ENCODE data around the gene CD247. TPM values are rescaled to one million over a fixed set of nuclear protein-coding genes. Genes with fewer than 3 reads are reported as not detected.

CD247 gene
- total and polyA plus RNA-seq, 9 donors = 0.20 to 1.5 (median 0.43) TPM

DNA sequence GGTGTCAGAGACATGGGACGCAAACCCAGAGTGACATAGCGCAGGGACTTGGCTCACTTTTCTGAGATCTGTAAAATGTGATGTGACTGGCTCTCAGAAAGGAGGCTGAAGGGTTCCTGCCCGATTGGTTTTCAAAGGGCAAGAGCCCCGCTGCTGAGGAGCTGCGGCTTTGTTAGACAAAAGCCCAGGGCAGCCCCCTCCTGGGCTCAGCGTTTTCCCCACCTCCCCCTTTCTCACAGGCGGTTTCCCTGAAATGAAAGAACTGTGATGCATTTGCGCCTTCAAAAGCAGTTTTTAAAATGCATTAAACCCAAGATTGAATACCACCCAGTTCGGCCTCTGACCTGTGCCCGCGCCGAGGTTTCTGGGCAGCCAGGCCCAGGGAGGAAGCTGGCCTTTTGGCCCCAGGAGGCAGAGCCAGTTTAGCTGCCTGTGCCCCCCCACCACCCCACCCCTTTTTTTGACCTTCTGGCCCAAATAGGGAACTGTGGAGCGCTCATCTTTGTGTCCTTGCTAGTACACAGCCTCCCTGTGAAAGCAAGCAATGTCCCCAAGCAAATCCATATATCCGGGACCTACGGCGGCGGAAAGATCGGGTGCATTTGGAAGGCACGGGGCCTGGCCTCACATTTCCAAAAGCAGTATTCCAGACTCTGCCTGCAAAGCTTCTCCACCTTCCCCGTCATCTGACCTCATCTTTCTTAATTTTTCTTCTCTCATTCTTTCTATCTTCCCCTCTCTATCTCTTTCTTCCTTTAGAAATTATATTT lies 28.6 kb downstream of the CD247 start:
- H3K27ac ChIP-seq (ENCODE audit: low read length) = no peak overlapping the region
- H3K36me3 ChIP-seq (ENCODE audit: control insufficient read depth, insufficient read depth, low read length) = no peaks in the 10 kb centered on the region
- H3K4me3 ChIP-seq (ENCODE audit: low read length) = no peak overlapping the region
- DNase-seq = no peak
- 57% methylated on average over 16 of the region's 20 CpGs for WGBS (ENCODE audit: insufficient coverage)
- peaks cover 9% of the 10 kb centered on the region for H3K27me3 ChIP-seq (ENCODE audit: control insufficient read depth, insufficient read depth, low read length)
- H3K9me3 ChIP-seq (replicated peaks; ENCODE audit: control insufficient read depth, low read depth, low read length) = no peaks in the 10 kb centered on the region
- peaks cover 7% of the 10 kb centered on the region for H3K4me1 ChIP-seq (ENCODE audit: control insufficient read depth, insufficient read depth, low read length)

DNA sequence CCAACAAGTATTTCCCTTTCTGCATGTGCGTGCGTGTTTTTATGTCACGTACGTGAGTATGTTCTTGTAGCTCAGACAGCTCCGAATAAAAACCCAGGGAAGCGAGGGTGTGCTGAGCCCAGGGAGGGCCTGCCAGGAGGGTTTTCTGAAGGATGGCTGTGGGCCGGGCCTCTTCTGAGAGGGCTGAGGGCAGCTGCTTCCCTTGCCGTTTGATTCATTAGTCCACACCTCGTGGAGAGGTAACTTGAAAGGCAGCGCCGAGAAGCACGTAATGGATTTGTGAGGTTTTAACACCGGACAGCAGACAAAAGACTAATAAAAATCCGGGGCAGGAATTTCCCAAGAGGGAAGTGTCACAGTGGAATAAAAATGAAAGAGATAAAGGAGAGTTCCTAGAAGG lies 29.5 kb downstream of the CD247 start:
- Histone ChIP-seq H3K4me3 (ENCODE audit: low read length) (no peak overlapping the region), H3K9me3 (replicated peaks; ENCODE audit: control insufficient read depth, low read depth, low read length) (no peaks in the 10 kb centered on the region), H3K27ac (ENCODE audit: low read length) (no peak overlapping the region), H3K36me3 (ENCODE audit: control insufficient read depth, insufficient read depth, low read length) (no peaks in the 10 kb centered on the region), H3K4me1 (ENCODE audit: control insufficient read depth, insufficient read depth, low read length) (peaks cover 7% of the 10 kb centered on the region), H3K27me3 (ENCODE audit: control insufficient read depth, insufficient read depth, low read length) (peaks cover 8% of the 10 kb centered on the region)
- WGBS (ENCODE audit: insufficient coverage) = 49% methylated on average over 9 of the region's 14 CpGs
- DNase-seq = no peak

DNA sequence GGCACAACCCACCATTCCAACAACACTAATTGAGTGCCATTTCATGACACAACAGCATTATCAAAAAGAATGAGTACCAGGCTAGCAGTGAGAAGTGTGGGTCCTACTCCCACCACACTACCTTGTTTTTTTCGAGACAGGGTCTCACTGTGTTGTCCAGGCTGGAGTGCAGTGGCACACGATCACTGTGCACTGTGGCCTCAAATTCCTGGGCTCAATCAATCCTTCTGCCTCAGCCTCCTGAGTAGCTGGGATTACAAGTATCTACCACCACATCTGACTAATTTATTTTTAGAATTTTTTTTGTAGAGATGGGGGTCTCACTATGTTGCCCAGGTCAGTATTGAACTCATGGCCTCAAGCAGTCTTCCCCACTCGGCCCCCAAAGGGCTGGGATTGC lies 30.7 kb downstream of the CD247 start:
- WGBS (ENCODE audit: insufficient coverage) = 89% methylated on average over 3 of the region's 3 CpGs
- Histone ChIP-seq H3K27ac (ENCODE audit: low read length) (no peak overlapping the region), H3K4me1 (ENCODE audit: control insufficient read depth, insufficient read depth, low read length) (peaks cover 7% of the 10 kb centered on the region), H3K9me3 (replicated peaks; ENCODE audit: control insufficient read depth, low read depth, low read length) (no peaks in the 10 kb centered on the region), H3K4me3 (ENCODE audit: low read length) (no peak overlapping the region), H3K27me3 (ENCODE audit: control insufficient read depth, insufficient read depth, low read length) (peaks cover 3% of the 10 kb centered on the region), H3K36me3 (ENCODE audit: control insufficient read depth, insufficient read depth, low read length) (no peaks in the 10 kb centered on the region)
- no peak for DNase-seq

DNA sequence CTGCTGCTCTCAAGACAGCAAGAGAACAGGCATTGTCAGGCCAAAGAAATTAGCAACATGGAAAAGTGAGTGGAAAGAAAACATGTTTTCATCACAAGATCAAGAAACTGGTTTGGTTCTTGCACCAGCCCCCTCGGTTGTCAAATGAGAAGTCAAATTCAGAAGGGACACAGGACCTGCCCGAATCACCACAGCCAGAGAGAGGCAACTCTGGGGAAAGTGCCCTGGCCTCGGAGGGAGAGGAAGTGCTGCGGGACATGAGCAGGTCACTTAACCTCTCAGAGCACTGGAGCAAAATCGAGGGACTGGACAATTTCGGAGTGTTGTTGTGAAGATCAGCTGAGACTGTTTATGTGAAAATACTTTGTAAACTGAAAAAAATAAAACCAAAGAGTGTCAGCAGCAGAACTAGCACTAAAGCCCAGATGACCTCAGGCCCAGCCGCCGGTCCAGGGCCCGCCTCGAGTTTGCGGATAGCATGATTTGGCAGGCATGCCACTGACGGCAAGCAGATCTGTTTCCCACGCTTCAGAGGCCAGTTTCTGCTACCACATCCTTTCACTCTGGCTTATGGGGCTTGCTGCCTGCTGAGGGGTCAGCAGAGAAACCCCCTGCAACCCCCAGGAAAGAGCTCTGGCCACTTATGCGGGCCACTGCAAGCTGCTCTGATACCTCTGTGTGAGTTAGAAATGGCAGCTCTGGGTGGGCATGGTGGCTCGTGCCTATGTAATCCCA lies 32.1 kb downstream of the CD247 start:
- Histone ChIP-seq H3K4me3 (ENCODE audit: low read length) (no peak overlapping the region), H3K36me3 (ENCODE audit: control insufficient read depth, insufficient read depth, low read length) (no peaks in the 10 kb centered on the region), H3K9me3 (replicated peaks; ENCODE audit: control insufficient read depth, low read depth, low read length) (no peaks in the 10 kb centered on the region), H3K27me3 (ENCODE audit: control insufficient read depth, insufficient read depth, low read length) (no peaks in the 10 kb centered on the region), H3K27ac (ENCODE audit: low read length) (no peak overlapping the region), H3K4me1 (ENCODE audit: control insufficient read depth, insufficient read depth, low read length) (peaks cover 7% of the 10 kb centered on the region)
- 43% methylated on average over 13 of the region's 15 CpGs for WGBS (ENCODE audit: insufficient coverage)
- DNase-seq = peak; percentile 34

DNA sequence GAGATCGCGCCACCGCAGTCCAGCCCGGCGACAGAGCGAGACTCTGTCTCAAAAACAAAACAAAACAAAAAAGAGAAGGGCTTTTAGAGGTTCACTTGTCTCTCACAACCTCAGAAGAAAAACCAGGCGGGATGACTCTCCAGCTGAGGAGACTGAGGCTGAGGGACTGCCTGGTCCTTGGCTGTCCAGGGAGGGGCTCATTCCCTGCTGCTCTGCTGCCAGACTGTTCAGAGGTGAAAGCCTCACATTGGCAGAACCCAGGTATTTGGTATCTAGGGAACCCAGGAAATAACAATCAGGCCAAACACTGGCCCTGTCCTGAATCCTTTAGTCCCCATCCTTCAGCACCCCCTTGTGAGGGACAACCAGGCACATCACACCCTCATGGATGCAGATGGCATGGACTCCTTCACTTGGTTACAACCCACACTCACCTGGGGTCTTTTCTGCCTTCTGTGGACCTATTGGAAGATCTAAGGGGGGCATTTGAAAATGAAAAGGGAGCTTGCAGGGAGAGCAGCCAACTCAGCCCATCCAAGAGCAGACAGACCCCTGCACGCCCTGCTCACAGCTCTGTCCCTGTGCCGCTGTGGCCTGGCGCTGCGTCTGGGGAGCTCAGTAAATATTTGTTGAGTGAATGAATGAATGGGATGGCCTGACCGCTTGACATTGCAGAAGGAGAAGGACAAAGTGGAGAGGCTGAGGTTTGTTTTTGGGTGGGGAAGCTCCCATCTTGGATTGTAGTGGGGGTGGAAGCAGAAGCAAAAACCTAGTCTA lies 33.4 kb downstream of the CD247 start:
- H3K36me3 ChIP-seq (ENCODE audit: control insufficient read depth, insufficient read depth, low read length) = no peaks in the 10 kb centered on the region
- H3K9me3 ChIP-seq (replicated peaks; ENCODE audit: control insufficient read depth, low read depth, low read length) = no peaks in the 10 kb centered on the region
- DNase-seq = no peak
- no peak overlapping the region for H3K27ac ChIP-seq (ENCODE audit: low read length)
- no peaks in the 10 kb centered on the region for H3K27me3 ChIP-seq (ENCODE audit: control insufficient read depth, insufficient read depth, low read length)
- WGBS (ENCODE audit: insufficient coverage) = 85% methylated on average over 6 of the region's 12 CpGs
- H3K4me1 ChIP-seq (ENCODE audit: control insufficient read depth, insufficient read depth, low read length) = peaks cover 7% of the 10 kb centered on the region
- no peak overlapping the region for H3K4me3 ChIP-seq (ENCODE audit: low read length)

DNA sequence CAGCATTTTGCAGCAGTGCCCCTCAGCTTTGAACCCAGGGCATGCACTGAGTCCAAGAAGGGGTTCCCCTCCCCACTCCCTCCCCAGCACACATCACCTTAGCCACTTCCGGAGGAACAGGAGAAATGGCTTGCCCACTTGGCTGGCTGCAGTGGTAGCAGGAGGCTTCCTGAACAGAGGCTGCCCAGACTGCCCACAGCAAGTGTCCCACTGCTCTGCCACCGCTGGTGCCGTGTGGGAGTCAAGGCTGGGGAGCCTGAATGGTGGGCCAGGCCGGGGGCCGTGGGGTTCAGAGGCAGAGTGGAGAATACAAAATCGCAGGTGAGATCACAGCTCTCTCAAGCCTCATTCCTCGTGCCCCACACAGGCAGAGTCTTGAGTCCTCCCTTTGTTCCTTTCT lies 34.5 kb downstream of the CD247 start:
- WGBS (ENCODE audit: insufficient coverage) = 95% methylated on average over 4 of the region's 7 CpGs
- H3K9me3 ChIP-seq (replicated peaks; ENCODE audit: control insufficient read depth, low read depth, low read length) = no peaks in the 10 kb centered on the region
- no peak for DNase-seq
- peaks cover 7% of the 10 kb centered on the region for H3K4me1 ChIP-seq (ENCODE audit: control insufficient read depth, insufficient read depth, low read length)
- no peak overlapping the region for H3K4me3 ChIP-seq (ENCODE audit: low read length)
- no peaks in the 10 kb centered on the region for H3K36me3 ChIP-seq (ENCODE audit: control insufficient read depth, insufficient read depth, low read length)
- no peaks in the 10 kb centered on the region for H3K27me3 ChIP-seq (ENCODE audit: control insufficient read depth, insufficient read depth, low read length)
- no peak overlapping the region for H3K27ac ChIP-seq (ENCODE audit: low read length)

DNA sequence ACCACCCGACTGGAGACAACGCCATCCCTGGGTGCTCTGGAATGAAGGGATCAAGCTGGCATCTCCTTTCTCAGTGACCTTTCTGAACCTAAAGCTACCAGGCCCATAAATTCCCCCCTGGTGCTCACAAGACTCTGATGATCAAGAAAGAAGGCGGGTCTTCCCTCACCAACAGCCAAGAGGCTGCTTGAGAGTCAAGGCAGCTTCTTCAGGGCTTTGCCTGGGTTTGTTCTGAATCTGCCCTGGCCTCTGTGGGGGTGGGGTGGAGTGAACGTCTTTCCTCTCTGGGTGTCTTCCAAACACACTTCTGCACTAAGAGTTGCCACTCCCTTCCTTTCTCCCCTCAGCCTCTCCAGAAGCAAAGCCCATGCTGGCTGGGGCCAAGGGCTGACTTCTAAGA lies 36.1 kb downstream of the CD247 start:
- Histone ChIP-seq H3K36me3 (ENCODE audit: control insufficient read depth, insufficient read depth, low read length) (no peaks in the 10 kb centered on the region), H3K4me1 (ENCODE audit: control insufficient read depth, insufficient read depth, low read length) (peaks cover 20% of the 10 kb centered on the region), H3K4me3 (ENCODE audit: low read length) (no peak overlapping the region), H3K27ac (ENCODE audit: low read length) (no peak overlapping the region), H3K9me3 (replicated peaks; ENCODE audit: control insufficient read depth, low read depth, low read length) (no peaks in the 10 kb centered on the region), H3K27me3 (ENCODE audit: control insufficient read depth, insufficient read depth, low read length) (no peaks in the 10 kb centered on the region)
- WGBS (ENCODE audit: insufficient coverage) = 47% methylated on average over 2 of the region's 4 CpGs
- no peak for DNase-seq

DNA sequence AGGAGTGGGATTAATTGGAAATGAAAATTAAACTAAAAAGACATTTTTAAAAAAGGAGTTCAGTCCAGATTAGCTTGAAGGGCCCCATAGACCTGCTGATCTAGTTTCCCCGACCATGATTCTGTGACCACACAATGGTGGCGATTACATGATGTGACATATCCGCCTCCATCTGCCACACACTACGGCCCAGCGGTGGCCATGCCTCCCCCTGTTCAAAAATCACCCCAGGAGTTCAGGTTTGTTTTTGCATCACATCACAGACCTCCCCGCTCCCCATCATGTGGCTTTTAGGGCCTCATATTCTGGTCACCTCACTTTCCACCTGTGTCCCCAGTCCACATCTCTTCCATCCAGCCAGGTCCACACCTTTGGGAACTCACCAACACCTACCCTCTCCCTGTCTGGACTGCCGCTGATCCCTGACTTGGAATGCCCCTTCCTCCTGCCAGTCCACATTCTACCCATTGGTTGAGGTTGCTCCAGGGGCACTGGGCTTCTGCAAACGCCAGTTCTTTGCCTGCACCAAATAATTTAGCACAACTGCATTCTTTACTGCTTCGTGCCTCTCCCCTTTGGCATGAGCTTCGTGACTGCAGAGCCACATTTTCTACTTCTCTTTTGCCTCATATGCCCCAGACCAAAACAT lies 38.9 kb downstream of the CD247 start:
- H3K27me3 ChIP-seq (ENCODE audit: control insufficient read depth, insufficient read depth, low read length) = no peaks in the 10 kb centered on the region
- H3K4me1 ChIP-seq (ENCODE audit: control insufficient read depth, insufficient read depth, low read length) = peaks cover 13% of the 10 kb centered on the region
- no peaks in the 10 kb centered on the region for H3K9me3 ChIP-seq (replicated peaks; ENCODE audit: control insufficient read depth, low read depth, low read length)
- no peak overlapping the region for H3K27ac ChIP-seq (ENCODE audit: low read length)
- no peaks in the 10 kb centered on the region for H3K36me3 ChIP-seq (ENCODE audit: control insufficient read depth, insufficient read depth, low read length)
- H3K4me3 ChIP-seq (ENCODE audit: low read length) = no peak overlapping the region
- DNase-seq = no peak
- 88% methylated on average over 10 of the region's 10 CpGs for WGBS (ENCODE audit: insufficient coverage)

DNA sequence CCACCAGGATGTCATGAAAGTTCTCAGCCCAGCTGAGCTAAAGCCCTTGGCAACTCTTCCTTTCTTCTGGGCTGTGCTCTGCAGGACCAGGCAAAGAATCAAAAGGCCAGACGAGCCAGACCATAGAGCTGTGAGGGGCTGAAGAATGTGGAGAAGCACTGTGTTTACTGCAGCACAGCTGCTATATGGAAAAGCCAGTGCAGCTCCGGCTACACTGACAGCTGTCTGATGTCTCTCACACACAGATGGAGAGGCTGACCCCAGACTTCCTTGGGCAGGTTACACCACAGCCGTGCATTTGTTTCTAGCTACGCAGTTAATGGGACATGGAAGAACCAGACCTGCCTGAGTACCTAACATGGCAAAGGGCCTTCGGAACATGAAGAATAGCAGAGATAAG lies 40.3 kb downstream of the CD247 start:
- WGBS (ENCODE audit: insufficient coverage) = 23% methylated on average over 5 of the region's 5 CpGs
- H3K27ac ChIP-seq (ENCODE audit: low read length) = no peak overlapping the region
- peaks cover 21% of the 10 kb centered on the region for H3K4me1 ChIP-seq (ENCODE audit: control insufficient read depth, insufficient read depth, low read length)
- H3K4me3 ChIP-seq (ENCODE audit: low read length) = no peak overlapping the region
- H3K36me3 ChIP-seq (ENCODE audit: control insufficient read depth, insufficient read depth, low read length) = no peaks in the 10 kb centered on the region
- peak; percentile 67 for DNase-seq
- no peaks in the 10 kb centered on the region for H3K9me3 ChIP-seq (replicated peaks; ENCODE audit: control insufficient read depth, low read depth, low read length)
- H3K27me3 ChIP-seq (ENCODE audit: control insufficient read depth, insufficient read depth, low read length) = no peaks in the 10 kb centered on the region

DNA sequence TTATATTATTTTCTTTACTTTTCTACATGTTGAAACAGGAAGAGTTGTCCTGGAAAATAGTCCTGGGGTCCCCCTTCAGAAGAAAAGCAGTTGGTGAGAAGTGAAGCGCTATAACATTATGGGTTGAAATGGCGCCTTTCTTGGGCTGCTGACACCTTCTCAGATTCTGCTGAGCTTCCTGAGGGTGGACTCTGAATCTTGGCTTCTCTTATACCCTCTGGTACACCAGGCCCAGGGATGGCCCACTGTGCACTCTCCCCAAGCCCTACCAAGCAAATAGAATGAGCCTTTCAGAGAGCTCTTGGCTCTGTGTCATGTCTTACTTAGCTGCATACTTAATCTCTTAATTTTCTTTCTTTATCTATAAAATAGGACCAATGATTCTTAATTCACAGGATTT lies 42.3 kb downstream of the CD247 start:
- Histone ChIP-seq H3K27ac (ENCODE audit: low read length) (no peak overlapping the region), H3K36me3 (ENCODE audit: control insufficient read depth, insufficient read depth, low read length) (no peaks in the 10 kb centered on the region), H3K9me3 (replicated peaks; ENCODE audit: control insufficient read depth, low read depth, low read length) (no peaks in the 10 kb centered on the region), H3K27me3 (ENCODE audit: control insufficient read depth, insufficient read depth, low read length) (no peaks in the 10 kb centered on the region), H3K4me3 (ENCODE audit: low read length) (no peak overlapping the region), H3K4me1 (ENCODE audit: control insufficient read depth, insufficient read depth, low read length) (peaks cover 21% of the 10 kb centered on the region)
- 100% methylated on average over 1 of the region's 2 CpGs for WGBS (ENCODE audit: insufficient coverage)
- no peak for DNase-seq
